NOMO-1 treated with DMSO at 0.1 percent for 48 hours (cell line): ENCODE results near the gene GRM8.
"Not testable (repeated sequence)": the region's sequence is repeated elsewhere in the genome, so short reads cannot be mapped to it uniquely, and the experiment has no call there.

ENCODE experiments used
- DNase-seq: peaks from one replicate; lab custom pipeline; 2025; ENCODE audit not compliant: unreplicated experiment; lab: John Stamatoyannopoulos, UW

The GRM8 gene

GRCh38 chr7:126685018-126685573 is 567.6 kb downstream of the GRM8 start:
- no peak for DNase-seq

GRCh38 chr7:126682176-126682575 is 570.6 kb downstream of the GRM8 start:
- DNase-seq, result no peak

GRCh38 chr7:126668762-126669161 is 584.0 kb downstream of the GRM8 start:
- DNase-seq, result not testable (repeated sequence)

- no peak for DNase-seq
These were observed 584.4 kb downstream of the GRM8 start for GRCh38 chr7:126668367-126668752.

GRCh38 chr7:126667742-126668366 is 584.9 kb downstream of the GRM8 start:
- DNase-seq, result no peak

- DNase-seq, result no peak
These were observed 589.9 kb downstream of the GRM8 start for GRCh38 chr7:126662856-126663255.

GRCh38 chr7:126659124-126659523 is 593.6 kb downstream of the GRM8 start:
- DNase-seq, result peak; percentile 6

GRCh38 chr7:126658684-126659083 is 594.1 kb downstream of the GRM8 start:
- DNase-seq, result no peak

GRCh38 chr7:126657599-126658358 is 595.0 kb downstream of the GRM8 start:
- DNase-seq, result no peak

- DNase-seq, result no peak
These were observed 595.6 kb downstream of the GRM8 start for GRCh38 chr7:126657137-126657536.

- no peak for DNase-seq
These were observed 596.6 kb downstream of the GRM8 start for GRCh38 chr7:126656165-126656564.

GRCh38 chr7:126637538-126637937 is 615.2 kb downstream of the GRM8 start:
- DNase-seq, result no peak

GRCh38 chr7:126635545-126635944 is 617.2 kb downstream of the GRM8 start:
- no peak for DNase-seq

- no peak for DNase-seq
These were observed 644.4 kb downstream of the GRM8 start for GRCh38 chr7:126608339-126608776.

- DNase-seq, result no peak
These were observed 646.4 kb downstream of the GRM8 start for GRCh38 chr7:126606331-126606730.

GRCh38 chr7:126605553-126605952 is 647.2 kb downstream of the GRM8 start:
- no peak for DNase-seq

GRCh38 chr7:126605056-126605455 is 647.7 kb downstream of the GRM8 start:
- no peak for DNase-seq

GRCh38 chr7:126589068-126589684 is 663.6 kb downstream of the GRM8 start:
- DNase-seq, result no peak

- no peak for DNase-seq
These were observed 674.4 kb downstream of the GRM8 start for GRCh38 chr7:126578338-126578737.

GRCh38 chr7:126574276-126575250 is 678.2 kb downstream of the GRM8 start:
- DNase-seq, result no peak

GRCh38 chr7:126570845-126571244 is 681.9 kb downstream of the GRM8 start:
- peak; percentile 1 for DNase-seq
